Stimulated activated CD8-positive, alpha-beta memory T cell treated with anti-CD3 and anti-CD28 coated beads, Interleukin-7, amount 100 ng/mL, for 4 hours (primary cell): ENCODE measurements around the gene TSPAN31.
A peak's percentile ranks its signal among the peaks of the same experiment; 100 is the strongest.

Experiments
- DNase-seq, 2 donors: peaks; one replicate each; pipeline ENCODE4 v3.0.0-alpha.2; 2020; ENCODE audit warnings: low read depth in 2 of 2

TSPAN31 gene

DNA sequence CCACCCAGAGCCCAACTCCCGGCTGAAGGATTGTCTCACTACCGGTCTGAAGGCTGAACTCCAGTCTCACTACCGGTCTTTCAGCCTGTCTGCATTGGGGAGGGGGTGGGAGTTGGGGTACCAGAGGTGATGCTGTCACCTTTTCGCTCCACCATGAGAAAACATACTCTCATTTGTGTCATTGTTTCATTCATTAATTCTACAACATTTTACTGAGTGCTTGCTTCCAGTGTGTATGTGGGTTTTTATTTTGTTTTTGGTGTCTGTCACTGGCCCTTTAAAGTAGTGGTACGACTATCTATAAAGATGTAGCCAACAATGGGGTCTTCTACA lies 7.8 kb downstream of the TSPAN31 start:
- no peak for DNase-seq

DNA sequence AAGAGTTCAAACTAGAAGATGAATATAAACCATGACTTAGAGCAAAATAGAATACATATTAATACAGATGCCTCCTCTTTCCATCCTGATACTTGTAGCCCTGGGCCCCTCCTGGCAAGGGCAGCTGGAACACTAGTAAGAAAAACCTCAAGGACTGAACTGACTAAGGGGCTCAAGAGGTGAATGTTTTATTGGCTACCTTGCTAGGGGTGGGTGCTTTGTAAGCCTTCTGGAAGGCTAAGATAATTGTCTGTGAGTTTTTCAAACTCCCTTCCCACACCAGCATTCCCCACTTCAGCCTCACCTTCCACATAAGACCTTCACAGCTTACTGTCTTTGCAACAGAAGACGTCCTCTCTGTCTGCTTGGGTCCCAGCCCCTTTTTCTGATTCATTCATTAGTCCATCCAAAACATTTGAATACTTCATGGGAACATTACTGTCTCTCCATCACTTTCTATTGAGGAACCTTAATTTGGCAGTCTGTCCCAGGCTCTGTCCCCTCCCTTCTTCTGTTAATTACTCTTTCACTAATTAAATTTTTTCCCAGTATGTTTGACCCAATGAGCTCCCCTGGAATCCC lies 9.0 kb downstream of the TSPAN31 start:
- DNase-seq = no peak

DNA sequence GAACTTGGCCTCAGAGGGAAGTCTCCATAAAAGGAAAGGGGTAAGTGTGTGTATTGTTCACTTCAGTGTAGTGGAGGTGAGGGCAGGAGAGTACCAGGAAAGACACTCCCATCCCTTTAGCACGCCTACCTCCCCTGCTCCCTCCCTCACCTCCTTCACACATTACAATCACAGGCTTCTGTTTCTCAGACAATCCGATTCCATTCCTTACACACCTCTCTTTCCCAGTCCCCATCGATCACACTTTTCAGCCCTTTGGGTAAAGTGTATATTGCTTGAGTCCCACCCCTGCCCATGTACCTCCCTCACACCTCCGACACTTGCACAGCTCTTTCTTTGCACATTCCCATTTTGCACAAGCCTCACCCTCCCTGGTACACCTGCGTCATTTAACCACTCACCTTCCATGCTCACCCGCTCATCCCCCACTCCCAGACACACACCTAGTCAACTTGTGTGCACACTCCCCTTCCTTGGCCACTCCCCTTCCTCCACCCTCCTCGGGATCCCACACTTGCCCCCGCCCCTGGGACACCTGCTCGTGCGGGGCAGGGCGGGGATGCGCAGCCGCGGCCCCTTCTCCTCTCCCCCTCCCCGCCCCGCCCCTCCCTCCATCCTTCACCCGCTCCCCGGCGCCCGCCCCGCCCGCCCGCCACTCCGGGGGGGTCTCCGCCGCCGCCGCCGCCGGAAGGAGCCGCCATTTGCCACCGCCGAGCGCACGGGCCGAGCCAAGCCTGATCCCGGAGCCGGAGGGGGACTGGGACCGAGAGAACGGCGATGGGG lies 9.8 kb downstream of the TSPAN31 start, which contains the start of gene MARCHF9:
Gene MARCHF9, plus strand, starts transcription at position 693 of the 783 bp plus-strand sequence. CDS start 426 bp downstream, outside the sequence.
- DNase-seq = peak; percentile 67 to 76

DNA sequence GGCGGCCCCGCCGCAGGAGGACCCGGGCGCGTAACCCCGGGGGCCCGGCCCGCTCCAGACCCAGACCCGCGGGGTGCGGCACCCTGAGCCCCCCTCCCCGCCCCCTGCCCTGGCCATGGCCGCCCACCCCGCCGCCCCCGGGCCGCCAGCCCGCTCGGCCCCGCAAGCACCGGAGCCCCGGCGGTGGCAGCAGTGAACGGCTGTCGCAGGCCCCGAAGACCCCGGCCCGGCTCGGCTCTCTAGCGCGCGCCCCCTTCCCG lies 10.3 kb downstream of the TSPAN31 start:
- no peak for DNase-seq

DNA sequence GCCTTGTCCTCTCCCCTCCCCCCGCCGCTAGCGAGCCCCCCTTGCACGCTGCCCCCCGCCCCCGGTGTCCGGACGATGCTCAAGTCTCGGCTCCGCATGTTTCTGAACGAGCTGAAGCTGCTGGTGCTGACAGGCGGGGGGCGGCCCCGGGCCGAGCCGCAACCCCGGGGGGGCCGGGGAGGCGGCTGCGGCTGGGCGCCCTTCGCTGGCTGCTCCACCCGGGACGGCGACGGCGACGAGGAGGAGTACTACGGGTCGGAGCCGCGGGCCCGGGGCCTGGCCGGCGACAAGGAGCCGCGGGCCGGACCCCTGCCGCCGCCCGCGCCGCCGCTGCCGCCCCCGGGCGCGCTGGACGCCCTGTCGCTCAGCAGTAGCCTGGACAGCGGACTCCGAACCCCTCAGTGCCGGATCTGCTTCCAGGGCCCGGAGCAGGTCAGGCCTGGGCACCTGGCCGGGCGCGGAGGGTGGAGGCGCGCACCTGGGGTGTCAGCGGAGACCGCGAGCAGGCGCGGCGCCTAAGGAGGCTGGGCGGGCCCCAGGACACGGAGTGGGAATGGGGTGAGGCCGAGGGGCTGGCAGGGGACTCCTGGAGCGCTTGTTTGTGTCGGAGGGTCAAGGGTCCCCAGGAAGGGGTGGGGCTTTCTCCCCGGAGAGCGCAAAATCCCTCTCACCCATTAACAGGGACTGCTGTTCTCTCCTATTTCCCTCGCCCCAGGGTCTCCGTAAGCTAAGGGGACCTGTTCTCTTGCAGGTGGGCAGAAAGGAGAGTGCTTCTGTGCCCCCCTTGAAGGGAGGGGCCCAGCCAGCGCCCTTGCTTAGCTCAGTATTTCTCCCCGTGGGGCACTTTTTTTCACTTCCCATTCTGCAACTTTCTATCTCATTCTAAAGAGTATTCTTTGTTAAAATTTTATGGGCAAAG lies 10.9 kb downstream of the TSPAN31 start:
- no peak for DNase-seq

DNA sequence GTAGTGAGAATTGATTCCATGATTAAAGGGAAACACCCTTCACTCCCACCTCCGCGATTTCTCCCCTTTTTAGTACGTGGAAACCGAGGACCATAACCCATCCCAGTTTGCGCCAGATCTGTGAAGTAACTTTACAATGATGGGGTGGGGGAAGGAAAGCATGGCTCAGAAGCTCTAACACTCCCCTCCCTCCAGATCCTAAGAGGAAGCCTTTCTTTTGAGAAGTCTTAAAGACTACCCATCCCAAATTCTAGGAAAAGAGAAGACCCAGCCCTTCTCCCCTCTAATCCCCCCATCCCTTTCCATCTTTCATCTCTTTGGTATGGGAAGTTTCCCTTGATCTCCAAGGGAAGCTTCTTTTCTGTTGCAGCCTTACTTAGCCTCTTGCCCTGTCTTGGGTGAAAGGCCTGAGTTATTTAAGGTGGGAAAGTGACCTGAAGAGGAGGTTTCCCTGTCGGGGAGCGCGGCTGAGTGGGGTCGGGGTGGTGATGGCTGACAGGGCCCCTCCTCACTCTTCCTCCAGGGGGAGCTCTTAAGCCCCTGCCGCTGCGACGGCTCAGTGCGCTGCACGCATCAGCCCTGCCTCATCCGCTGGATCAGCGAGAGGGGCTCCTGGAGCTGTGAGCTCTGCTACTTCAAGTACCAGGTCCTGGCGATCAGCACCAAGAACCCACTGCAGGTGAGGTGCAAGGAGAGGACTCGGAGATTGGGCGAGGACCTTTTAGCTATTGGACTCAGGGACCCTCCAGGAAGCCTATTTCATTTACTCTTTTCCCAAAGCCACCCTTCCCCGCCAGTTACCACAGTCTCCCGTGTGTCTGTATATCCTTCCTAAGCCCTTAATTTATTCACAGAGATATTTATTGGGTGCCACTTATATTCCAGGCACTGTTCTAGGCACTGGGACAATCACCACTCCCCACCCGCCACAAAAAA lies 11.8 kb downstream of the TSPAN31 start:
- DNase-seq = peak; percentile 42 to 56

DNA sequence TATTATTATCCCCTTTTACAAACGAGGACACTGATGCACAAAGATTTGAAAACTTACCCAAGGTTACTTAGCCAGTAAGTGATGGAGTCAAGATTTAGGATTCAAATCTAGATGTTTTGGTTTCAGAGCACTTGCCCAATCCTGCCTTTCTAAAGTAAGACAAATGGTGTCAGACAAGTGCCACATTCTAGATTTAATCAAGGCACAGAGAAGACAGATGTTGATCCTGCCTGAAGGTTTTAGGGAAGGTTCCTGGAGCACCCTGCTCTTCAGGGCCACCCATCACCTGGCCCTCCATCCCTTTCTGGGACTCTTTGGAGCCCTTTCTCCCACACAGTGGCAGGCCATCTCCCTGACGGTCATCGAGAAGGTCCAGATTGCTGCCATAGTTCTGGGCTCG lies 12.9 kb downstream of the TSPAN31 start:
- DNase-seq = no peak

DNA sequence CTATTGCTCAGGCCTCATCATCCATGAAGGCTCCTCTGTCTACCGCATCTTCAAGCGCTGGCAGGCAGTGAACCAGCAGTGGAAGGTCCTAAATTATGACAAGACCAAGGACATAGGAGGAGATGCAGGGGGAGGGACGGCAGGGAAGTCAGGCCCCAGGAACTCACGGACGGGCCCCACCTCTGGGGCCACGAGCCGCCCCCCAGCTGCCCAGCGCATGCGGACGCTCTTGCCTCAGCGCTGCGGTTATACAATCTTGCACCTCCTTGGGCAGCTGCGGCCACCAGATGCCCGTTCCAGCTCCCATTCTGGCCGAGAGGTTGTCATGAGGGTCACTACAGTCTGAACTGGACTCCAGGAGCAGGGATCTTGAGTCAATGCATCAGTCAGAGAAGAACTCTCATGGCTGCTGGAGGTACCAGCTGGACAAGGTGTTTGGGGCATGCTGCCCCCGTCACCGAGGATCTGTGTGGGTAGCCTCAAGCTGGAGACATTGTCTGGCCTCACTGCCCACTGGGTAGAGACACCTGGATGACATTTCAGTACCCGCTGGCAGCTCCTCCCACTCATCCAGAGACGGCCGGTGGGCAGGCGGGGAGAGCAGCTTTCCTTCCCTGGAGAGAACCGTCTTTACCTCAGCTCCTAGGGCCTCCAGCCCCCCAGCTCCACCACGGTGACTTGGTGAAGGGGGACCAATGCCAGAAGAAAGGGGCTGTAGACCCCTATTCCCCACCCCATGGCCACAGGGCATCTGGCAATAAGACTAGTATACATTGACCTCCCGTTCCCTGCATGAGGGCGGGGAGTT lies 13.9 kb downstream of the TSPAN31 start:
- no peak for DNase-seq

DNA sequence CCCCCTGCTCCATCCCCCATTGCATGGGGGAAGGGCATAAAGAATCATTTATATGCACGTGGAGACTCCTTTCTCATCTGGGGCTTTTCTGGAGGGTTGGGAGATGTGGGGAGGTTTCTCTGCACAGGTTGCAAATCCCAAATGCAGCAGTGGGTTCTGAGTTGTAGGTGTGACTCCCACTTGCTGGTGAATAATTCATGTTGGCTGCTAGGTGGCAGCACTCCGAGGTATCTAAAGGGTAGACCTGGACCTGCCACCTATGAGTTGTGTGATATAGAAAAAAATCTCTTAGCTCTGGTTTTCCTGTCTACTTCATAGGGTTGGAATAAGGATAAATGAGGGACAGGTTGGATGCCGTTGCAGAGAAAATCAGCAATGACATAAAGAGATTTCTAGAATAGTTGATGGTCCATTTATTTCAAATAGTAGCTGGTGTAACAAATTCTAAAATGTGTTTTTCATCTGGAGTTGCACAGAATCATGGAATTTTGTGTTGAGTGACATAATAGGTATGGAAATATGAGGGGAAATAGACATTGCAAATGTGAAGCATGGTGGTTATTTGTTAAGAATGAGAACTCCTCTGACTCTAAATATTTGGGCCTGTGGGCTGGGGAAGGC lies 14.6 kb downstream of the TSPAN31 start:
- no peak for DNase-seq

DNA sequence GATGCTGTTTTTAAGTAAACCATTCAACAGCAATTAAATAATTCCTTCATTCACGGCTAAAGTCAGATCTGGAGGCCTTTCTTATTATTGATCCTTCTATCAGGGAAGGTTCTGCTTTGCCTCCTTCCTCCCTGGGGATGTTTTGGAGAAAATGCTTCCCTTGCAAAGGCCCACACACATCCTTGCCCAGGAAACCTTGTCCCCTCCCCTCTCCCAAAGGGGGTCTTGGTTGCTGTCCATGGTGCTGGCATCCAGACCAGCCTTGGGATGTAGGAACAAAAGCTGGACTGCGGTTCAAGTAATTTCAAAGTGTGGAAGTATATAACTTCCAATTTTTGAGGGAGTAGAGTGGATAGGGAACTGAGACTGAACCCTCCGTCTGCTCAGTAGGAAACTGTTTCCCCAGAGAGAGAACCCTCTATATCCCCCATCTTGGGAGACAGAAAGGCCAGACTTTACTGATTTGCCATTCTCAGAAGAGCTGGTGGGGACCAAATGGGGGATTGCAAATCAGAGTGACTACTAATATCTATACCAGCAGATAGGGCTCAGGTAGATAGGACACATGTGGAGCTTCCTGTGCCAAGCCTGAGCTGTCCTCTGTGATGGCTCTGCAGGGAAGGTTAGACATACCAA lies 15.6 kb downstream of the TSPAN31 start:
- no peak for DNase-seq

DNA sequence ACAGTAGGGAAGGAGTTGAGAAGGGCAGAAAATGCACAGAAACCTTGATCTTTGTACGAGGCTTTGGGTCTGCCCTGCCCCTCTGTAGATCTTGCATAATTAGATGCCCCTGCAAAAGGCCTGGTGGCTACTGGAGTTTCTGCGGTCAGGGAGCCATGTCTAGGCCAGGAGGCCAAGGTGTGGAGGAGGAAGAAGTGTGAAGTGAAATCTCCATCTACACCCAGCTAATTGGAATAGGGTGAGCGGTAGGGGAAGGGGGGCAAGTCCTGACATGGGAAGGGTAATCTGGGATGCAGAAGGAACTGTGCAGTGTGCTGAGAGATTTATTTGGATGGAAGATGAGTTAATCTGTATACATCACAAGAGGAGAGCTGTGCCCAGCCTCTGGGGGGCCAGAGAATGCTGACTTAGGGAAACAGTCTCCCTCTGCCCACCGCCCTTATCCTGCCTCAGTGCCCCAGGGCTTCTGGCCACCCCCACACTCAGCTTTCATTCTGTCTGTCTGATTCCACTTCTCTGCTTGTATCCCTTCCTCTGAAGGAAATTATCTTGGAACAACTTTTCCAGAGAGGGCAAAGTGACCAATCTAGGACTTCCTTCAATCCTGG lies 16.7 kb downstream of the TSPAN31 start:
- no peak for DNase-seq

DNA sequence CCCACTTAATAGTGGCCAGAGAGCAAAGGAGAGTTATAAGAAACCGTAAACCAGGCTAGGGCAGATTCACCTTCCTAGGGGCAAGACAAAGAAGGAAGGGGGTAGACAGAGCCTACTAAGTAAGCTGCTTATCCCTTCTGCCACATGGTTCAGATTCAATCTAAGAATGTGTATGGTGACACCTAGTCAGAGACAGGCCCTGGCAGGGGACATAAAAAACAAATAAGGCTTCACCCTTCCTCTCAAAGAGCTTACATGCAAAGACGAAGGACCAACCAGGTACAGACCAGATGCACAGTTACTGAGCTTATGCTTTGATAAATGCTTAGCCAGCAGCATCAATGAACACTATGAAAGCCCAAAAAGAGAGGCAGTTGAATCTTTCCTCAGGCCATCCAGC lies 17.6 kb downstream of the TSPAN31 start:
- DNase-seq = no peak

DNA sequence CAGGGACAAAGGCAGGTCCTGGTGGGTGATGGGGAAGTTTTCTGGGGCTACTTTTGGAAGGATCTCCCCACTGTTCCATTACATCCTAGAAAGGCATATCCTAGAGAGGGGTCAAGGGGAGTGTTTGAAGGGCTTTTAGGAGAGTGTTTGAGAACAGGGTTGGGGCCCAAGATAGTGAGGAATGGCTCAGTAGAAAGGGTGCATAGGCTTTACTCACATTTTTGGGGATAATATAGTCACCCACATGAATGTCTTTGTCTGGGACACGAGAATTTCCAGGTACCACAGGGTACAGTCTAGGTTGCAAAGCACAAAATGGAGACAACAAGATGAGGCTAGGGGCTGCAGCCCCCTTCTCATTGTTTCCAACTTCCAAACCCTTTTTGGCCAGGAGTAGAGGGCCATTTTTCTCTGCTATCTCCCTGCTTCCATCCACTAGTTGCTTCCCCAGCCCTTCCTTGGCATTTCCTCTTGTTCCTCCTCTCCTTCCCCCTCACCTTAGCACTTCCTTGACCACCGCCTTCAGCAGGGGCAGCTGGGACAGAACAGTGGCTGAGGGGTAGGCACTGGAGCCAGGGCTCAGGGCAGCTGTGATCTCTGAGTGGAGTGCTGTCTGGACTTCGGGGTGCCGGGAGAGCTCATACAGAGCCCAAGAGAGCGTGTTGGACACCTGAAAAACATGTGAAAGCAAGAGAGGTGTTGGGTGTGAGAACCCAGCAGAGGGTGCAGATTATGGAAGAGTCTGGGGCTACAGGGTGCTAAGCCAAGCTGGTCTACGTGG lies 19.2 kb downstream of the TSPAN31 start:
- no peak for DNase-seq

DNA sequence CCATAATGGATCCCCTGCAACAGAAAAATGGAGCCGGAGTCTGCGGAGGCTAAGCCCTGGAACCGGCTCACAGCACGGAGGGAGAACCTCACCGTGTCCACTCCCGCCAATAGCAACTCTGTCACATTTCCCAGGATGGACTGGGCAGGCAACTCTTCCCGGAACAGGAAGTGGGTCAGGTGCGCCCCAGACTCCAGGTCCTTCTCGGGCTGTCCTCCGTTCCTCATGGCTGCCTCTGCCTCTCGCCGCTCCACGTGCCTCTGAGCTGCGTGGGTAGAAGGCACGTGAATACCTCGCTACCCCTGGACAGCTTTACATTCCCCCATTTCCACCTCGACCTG lies 19.8 kb downstream of the TSPAN31 start:
- no peak for DNase-seq

DNA sequence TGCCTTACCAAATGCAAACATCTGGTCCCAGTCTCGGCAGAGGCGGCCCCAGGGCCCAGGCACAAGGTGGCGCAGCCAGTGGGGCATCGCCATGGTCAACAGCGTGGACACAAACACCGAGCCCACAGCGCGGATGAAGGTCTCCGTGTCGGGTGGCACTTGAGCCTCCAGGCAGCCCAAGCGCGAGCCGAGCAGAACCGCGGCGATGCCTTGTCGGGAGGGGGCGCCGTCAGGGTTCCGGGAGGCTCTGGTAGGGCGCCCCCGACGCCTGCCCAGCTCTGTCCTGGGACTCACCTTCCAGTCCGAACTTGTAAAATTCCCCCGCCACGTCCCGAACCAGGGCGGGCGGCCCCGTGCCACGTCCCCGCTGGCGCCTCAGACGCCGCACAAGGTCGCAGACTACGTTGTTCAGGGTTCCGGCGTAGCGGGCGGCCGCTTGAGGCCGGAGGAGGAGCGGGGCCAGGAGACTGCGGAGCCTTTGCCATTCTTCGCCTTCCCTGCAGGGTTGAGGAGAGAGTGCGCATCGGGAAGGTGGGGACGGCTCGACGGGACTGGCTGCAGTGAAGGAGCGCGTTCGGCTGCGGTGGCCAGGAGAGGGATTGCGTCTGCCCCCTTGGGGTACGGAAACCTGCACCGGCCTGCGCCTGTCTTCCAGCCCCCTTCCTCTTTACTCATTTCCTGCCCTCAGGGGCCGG lies 20.3 kb downstream of the TSPAN31 start:
- DNase-seq = no peak

DNA sequence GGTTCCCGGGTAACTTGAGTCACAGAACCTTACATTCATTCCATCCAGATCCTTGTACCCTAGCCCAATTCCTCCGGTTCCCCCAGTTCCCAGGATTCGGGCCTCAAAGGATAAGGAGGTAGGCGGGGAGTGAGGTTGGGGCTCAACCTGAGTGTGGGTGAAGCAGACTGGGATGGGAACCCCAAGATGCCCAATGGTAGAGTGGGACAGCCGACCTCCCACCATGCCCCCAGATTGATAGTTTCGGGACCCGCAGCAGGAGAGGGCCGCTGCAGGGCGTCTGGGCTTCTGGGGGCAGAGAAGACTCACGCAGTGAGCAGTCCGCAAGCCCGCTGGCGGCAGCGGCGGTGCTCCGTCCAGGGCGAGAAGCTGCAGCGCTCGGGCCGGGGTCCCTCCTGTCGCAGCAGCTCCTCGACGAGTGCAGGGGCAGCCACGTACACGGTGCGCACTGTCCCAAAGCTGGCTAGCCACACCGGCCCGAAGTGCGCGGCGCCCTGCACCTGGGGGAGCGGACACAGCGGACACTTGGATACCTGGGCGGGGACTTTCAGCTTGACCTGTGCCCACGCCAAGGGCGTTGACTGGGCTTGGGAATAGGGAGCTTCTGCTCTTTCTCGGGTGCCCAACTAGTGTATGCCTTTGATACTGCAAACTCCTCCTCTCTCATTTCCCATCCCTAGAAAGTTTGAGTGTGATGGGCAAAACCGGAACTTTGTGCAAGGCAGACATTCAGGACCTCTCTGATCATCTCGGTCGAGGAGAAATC lies 21.0 kb downstream of the TSPAN31 start:
- DNase-seq = no peak
